ENCODE measurements around the gene ACAT2.
A peak's percentile ranks its signal among the peaks of the same experiment; 100 is the strongest.
"Not testable (repeated sequence)": the region's sequence is repeated elsewhere in the genome, so short reads cannot be mapped to it uniquely, and the experiment has no call there.

The ACAT2 gene

DNA sequence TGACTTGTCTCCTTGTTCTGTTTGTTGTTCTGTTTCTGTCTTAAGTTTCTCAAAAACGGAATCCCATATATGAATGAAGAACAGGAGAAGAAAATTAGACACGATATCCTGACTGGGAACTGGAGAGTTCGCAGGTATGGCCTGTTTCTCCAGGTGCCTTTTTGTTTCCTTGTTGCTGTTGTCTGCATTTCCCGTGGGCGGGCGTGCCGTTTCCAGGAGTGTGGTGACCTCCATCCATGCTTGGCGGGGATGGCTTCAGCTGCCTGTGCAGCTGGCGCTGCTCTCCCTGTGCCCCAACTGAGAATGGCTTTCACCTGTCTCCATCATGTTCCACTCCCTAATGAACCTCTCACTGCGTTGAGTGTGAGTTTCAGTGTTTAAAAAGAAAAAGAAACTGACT is 42.7 kb downstream of the ACAT2 start:
- DNase-seq: peak in 1 of 10 donors; percentile 40
- intact Hi-C loops (cut with DNase I): no loop called here

DNA sequence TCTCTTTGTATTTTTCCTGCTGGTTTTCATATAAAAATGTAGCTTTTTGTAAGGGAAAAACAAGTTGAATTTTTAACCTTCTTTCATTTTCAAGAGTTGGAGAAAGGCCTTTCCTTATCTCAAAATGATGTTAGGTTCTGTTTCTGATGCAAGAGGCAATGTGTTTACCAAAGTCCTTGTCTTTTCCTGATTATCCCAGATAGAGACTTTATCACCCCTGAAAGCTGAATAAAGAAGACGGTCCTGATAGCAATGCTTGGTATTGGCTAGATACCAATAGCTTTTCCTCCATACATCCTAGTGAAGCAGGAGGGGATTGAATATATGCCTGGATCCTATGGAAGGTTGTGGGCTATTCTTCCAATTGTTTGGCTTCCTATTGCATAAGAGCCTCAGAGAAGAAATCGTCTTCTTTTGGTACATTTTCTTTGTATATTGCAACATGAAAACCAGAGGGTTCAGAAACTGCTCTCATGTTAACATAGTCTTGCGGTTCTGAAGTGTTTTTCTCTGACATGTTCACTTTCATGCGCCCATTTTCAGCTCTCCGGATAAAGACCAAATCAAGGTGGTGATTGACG is 43.7 kb downstream of the ACAT2 start:
- no peak for DNase-seq
- intact Hi-C loops (cut with DNase I): no loop called here

- peak in 1 of 10 donors; percentile 41 for DNase-seq
- intact Hi-C loops (cut with DNase I): no loop called here
Measured at GRCh38 chr6:159806021-159806458, 44.2 kb downstream of the ACAT2 start.

GRCh38 chr6:159807150-159807858 is 45.5 kb downstream of the ACAT2 start:
- intact Hi-C loops (cut with DNase I): no loop called here

GRCh38 chr6:159808647-159809046 is 46.8 kb downstream of the ACAT2 start:
- intact Hi-C loops (cut with DNase I): no loop called here
- peak in 2 of 10 donors; percentile 16 to 46 for DNase-seq

More at GRCh38 chr6:159807150-159807858, 45.5 kb downstream of the ACAT2 start:
- DNase-seq: no peak

DNA sequence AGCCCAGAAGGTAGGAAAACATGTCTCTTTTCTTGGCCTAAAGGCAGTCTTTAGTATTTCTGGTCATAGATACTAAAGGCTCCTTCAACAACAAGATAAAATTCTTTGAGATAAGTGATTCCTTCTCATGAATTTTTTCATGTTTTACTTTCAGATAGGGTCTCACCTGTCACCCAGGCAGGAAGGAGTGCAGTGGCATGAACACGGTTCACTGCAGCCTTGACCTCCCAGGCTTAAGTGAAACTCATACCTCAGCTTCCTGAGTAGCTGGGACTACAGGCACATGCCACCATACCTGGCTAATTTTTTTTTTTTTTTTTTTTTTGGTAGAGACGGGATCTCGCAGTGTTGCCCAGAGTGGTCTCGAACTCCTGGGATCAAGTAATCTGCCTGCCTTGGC is 47.3 kb downstream of the ACAT2 start:
- intact Hi-C loops (cut with DNase I): no loop called here
- no peak for DNase-seq

GRCh38 chr6:159813781-159814180 is 51.9 kb downstream of the ACAT2 start:
- no peak for DNase-seq
- intact Hi-C loops (cut with DNase I): no loop called here

DNA sequence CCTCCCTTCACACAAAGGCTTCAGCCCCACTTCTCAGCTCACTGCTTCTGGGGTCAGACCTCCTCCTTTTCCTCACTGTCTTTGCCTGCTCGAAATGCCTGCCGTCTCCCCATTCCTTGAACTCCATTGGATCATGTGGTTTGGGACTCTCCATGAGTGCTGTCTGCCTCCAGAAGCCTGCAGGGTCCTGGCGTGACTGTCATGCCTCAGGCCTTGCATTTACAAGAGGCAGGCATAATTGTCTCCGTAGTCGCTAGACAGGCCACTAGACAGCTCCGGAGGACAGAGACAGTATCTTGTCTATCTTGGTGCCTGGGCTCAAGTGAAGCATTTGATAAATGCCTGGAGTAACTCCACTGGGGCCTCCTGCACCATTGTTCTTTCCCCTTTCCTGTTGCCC is 53.6 kb downstream of the ACAT2 start:
- no peak for DNase-seq
- intact Hi-C loops (cut with DNase I): no loop called here

DNA sequence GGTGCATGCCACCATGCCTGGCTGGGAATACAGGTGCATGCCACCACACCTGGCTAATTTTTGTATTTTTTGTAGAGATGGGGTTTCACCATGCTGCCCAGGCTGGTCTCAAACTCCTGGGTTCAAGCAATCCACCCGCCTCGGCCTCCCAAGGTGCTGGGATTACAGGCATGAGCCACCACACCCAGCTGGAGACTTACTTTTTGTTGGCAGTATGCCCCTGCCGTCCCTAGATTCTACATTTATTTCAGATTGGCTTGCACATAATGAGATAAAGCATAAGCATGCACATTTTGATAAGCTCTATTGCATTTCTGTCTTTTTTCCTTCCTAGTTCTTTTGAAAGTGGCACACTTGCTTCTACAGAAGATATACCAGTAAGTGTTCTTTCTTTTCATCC is 54.9 kb downstream of the ACAT2 start:
- DNase-seq; intact Hi-C loops (cut with DNase I): not testable (repeated sequence)

GRCh38 chr6:159817951-159818739 is 56.3 kb downstream of the ACAT2 start:
- intact Hi-C loops (cut with DNase I): no loop called here
- no peak for DNase-seq

DNA sequence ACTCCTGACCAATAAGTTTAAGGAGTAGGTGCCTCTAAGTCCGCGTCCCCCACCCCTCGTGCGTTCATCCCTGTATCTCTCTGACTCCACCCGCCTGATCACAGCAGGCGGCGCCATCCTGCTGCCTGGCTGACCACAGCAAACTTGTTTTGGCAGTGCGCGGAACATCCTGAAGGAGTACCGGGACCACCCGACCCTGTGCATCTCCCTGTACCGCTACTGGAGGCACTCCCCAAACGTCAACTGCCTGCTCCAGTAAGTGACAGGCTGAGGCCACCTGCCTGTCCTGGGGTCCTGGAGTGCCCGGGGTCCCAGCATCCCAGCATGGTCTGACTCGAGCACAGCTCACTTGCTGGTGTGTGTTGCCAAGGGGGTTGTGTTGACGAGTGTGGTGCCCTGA is 57.3 kb downstream of the ACAT2 start:
- DNase-seq: no peak
- intact Hi-C loops (cut with DNase I): no loop called here

- DNase-seq: peak in 1 of 10 donors; percentile 57
Measured at GRCh38 chr6:159819932-159820640, 58.2 kb downstream of the ACAT2 start.

DNA sequence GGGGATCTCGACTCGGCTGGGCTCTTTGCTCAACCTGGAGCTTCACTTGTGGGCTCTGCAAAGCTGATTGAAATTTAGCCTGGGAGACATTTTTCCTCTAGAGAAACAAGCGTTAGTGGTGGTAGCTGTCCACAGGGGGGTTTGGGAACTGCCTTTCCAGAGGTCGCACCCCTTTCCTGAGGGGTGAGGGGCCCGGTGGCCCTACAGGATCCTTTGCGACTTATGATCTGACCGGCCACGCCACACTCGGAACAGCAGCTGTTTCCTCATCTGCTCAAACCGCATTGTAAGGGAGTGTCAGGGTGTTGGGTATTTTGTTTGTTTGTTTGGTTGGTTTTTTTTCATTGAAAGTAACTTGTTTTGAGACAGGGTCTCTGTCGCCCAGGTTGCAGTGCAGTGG is 59.3 kb downstream of the ACAT2 start:
- intact Hi-C loops (cut with DNase I): no loop called here
- no peak for DNase-seq

More at GRCh38 chr6:159819932-159820640, 58.2 kb downstream of the ACAT2 start:
- intact Hi-C loops (cut with DNase I): no loop called here

DNA sequence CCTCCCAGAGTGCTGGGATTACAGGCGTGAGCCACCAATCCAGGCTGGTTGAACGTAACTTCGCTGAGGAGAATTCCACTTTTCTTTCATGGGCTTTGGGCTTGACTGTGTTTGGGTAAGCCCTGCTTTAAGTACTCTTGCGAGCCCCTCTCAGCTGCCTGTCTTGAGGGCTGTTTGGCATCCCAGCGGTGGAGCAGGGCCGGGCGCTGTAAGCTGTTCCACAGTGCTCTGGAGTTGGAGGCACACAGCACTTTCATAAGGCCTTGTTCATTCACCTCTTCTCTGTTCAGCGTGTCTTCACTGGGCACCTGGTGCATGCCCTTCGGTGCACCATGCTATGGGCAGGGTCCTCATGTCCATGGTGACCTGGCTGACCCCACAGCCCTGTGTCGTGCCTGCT is 59.9 kb downstream of the ACAT2 start:
- DNase-seq: no peak
- intact Hi-C loops (cut with DNase I): no loop called here

- no peak for DNase-seq
- intact Hi-C loops (cut with DNase I): no loop called here
Measured at GRCh38 chr6:159823953-159824352, 62.1 kb downstream of the ACAT2 start.

- intact Hi-C loops (cut with DNase I); DNase-seq: not testable (repeated sequence)
Measured at GRCh38 chr6:159824690-159825089, 62.8 kb downstream of the ACAT2 start.

GRCh38 chr6:159826004-159826403 is 64.2 kb downstream of the ACAT2 start:
- intact Hi-C loops (cut with DNase I): no loop called here
- no peak for DNase-seq

DNA sequence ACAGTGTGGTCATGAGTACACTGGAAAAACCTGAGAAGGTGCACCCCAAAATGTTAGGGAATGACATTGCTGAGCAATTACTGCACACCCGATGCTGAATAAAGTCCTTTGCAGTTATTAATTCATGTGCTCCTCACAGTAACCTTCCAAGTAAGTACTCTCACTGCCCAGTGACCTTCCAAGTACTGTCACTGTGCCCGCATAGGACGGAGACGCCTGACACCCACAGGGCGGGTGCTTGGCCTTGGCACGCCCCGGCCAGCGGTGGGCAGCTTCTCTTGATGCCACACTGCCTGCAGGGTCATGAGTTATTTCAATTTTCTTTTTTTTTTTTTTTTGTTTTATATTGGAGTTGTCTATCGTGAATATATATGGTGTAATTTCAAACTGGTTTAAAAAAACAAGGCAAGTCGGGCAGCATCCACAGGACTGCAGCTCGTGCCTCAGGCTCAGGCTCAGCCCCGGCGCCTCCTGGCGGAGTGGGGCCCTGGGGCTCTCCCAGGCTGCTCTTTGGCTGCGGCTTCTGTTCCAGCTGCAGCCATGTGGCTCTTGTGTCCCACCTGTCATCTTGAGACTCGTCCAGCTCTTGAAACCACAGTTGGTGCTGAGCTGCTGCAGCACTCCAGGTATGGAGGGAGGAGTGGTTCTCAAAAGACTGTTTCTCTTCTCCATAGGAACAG is 65.3 kb downstream of the ACAT2 start:
- intact Hi-C loops (cut with DNase I): no loop called here
- DNase-seq: no peak

DNA sequence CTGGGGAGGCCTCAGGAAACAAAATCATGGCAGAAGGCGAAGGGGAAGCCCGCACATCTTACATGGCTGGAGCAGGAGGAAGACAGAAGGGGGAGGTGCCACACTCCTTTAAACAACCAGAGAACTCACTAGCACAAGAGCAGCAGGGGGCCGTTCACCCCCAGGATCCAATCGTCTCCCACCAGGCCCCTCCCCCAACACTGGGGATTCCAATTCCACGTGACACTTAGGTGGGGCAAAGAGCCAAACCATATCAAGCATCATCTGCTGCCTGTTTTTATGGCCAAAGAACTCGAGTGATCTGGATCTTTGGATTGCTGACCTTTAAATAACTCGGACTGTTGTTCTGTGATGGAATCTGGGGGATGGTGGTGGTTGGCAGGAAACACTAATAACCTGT is 66.2 kb downstream of the ACAT2 start:
- intact Hi-C loops (cut with DNase I): no loop called here
- no peak for DNase-seq

All from posterior cingulate gyrus (tissue), 11 donors.